SK-N-SH treated with all-trans-retinoic acid at 6 μM for 48 hours (cell line): ENCODE results near the gene NTSR1.

ENCODE experiments used
- ATAC-seq: fragments of 200-7000 bp; cut with Tn5 transposase; 3 replicates; pipeline ENCODE4 v1.9.1; 2020; ENCODE audit warnings: mild to moderate bottlenecking, moderate library complexity
- ARNTL ChIP-seq: fragments of 450-650 bp; formaldehyde crosslinking; IDR thresholded peaks from 2 replicates; pipeline ENCODE4 v1.5.0; 2020; ENCODE audit warnings: low read depth, mild to moderate bottlenecking, moderate library complexity, borderline replicate concordance
- CREB5 ChIP-seq: fragments of 250-450 bp; sonication (Bioruptor Pico); IDR thresholded peaks from 2 replicates; pipeline ENCODE4 v1.5.1; 2020; ENCODE audit warnings: low read depth, mild to moderate bottlenecking, moderate library complexity
- CSDC2 ChIP-seq: fragments of 250-450 bp; sonication (Bioruptor Pico); IDR thresholded peaks from 2 replicates; pipeline ENCODE4 v1.5.0; 2020; ENCODE audit warnings: mild to moderate bottlenecking, moderate library complexity
- CSRNP3 ChIP-seq: fragments of 250-450 bp; sonication (Bioruptor Pico); IDR thresholded peaks from 2 replicates; pipeline ENCODE4 v1.5.1; 2021; ENCODE audit warnings: mild to moderate bottlenecking, moderate library complexity
- ESRRG ChIP-seq: fragments of 250-450 bp; sonication (Bioruptor Pico); IDR thresholded peaks from 2 replicates; pipeline ENCODE4 v1.6.1; 2021; ENCODE audit warnings: mild to moderate bottlenecking
- GLIS3 ChIP-seq: fragments of 250-450 bp; sonication (Bioruptor Pico); IDR thresholded peaks from 2 replicates; pipeline ENCODE4 v1.5.0; 2020; ENCODE audit warnings: mild to moderate bottlenecking, moderate library complexity
- ISL1 ChIP-seq: fragments of 250-450 bp; sonication (Bioruptor Pico); IDR thresholded peaks from 2 replicates; pipeline ENCODE4 v2.1.2; 2022; ENCODE audit warnings: mild to moderate bottlenecking, moderate library complexity
- OSR1 ChIP-seq: fragments of 250-450 bp; sonication (Bioruptor Pico); IDR thresholded peaks from 2 replicates; pipeline ENCODE4 v1.8.0; 2022; ENCODE audit warnings: moderate library complexity, mild to moderate bottlenecking, inconsistent platforms
- PATZ1 ChIP-seq: fragments of 250-450 bp; sonication (Bioruptor Pico); IDR thresholded peaks from 2 replicates; pipeline ENCODE4 v1.8.0; 2020; ENCODE audit warnings: mild to moderate bottlenecking, moderate library complexity, borderline replicate concordance
- POU6F1 ChIP-seq: fragments of 250-450 bp; sonication (Bioruptor Pico); IDR thresholded peaks from 2 replicates; pipeline ENCODE4 v1.8.0; 2021; ENCODE audit warnings: low read depth, mild to moderate bottlenecking, moderate library complexity, borderline replicate concordance
- PPARA ChIP-seq: fragments of 250-450 bp; sonication (Bioruptor Pico); IDR thresholded peaks from 2 replicates; pipeline ENCODE4 v1.5.0; 2020; ENCODE audit warnings: mild to moderate bottlenecking, borderline replicate concordance
- RARB ChIP-seq: fragments of 250-450 bp; sonication (Bioruptor Pico); IDR thresholded peaks from 2 replicates; pipeline ENCODE4 v1.8.0; 2021; ENCODE audit warnings: mild to moderate bottlenecking, moderate library complexity
- SNAI2 ChIP-seq: fragments of 250-450 bp; sonication (Bioruptor Pico); IDR thresholded peaks from 2 replicates; pipeline ENCODE4 v1.5.0; 2020; ENCODE audit warnings: mild to moderate bottlenecking, moderate library complexity
- TCF4 ChIP-seq: fragments of 250-450 bp; sonication (Bioruptor Pico); IDR thresholded peaks from 2 replicates; pipeline ENCODE4 v1.8.0; 2021; ENCODE audit warnings: mild to moderate bottlenecking, moderate library complexity, borderline replicate concordance
- TOX ChIP-seq: fragments of 250-450 bp; sonication (Bioruptor Pico); IDR thresholded peaks from 2 replicates; pipeline ENCODE4 v1.8.0; 2021; ENCODE audit warnings: mild to moderate bottlenecking, moderate library complexity, borderline replicate concordance
- TSHZ2 ChIP-seq: fragments of 250-450 bp; sonication (Bioruptor Pico); IDR thresholded peaks from 2 replicates; pipeline ENCODE4 v1.5.0; 2020; ENCODE audit warnings: mild to moderate bottlenecking, moderate library complexity
- ZC3H10 ChIP-seq: fragments of 250-450 bp; sonication (Bioruptor Pico); IDR thresholded peaks from 2 replicates; pipeline ENCODE4 v1.5.1; 2021; ENCODE audit warnings: mild to moderate bottlenecking, moderate library complexity
- ZFP3 ChIP-seq: fragments of 250-450 bp; sonication (Bioruptor Pico); IDR thresholded peaks from 2 replicates; pipeline ENCODE4 v1.5.0; 2020; ENCODE audit warnings: mild to moderate bottlenecking, moderate library complexity
- ZFP30 ChIP-seq: fragments of 450-650 bp; formaldehyde crosslinking; IDR thresholded peaks from 2 replicates; pipeline ENCODE4 v1.5.0; 2022; ENCODE audit warnings: mild to moderate bottlenecking, moderate library complexity
- ZNF565 ChIP-seq: fragments of 450-650 bp; formaldehyde crosslinking; conservative IDR thresholded peaks from 2 replicates; pipeline ENCODE4 v1.5.0; 2020; ENCODE audit warnings: low read depth, mild to moderate bottlenecking, moderate library complexity
- ZNF70 ChIP-seq: fragments of 450-650 bp; formaldehyde crosslinking; IDR thresholded peaks from 2 replicates; pipeline ENCODE4 v1.5.0; 2020; ENCODE audit warnings: mild to moderate bottlenecking, moderate library complexity
- ZNF8 ChIP-seq: fragments of 450-650 bp; formaldehyde crosslinking; IDR thresholded peaks from 2 replicates; pipeline ENCODE4 v1.5.0; 2020; ENCODE audit warnings: mild to moderate bottlenecking, moderate library complexity

NTSR1 gene

GRCh38 chr20:62663145-62664018 lies 45.3 kb upstream of the NTSR1 start:
- no peak for ATAC-seq
- TF ChIP-seq ZNF8 (CRISPR knock-in tag): no peak
- TF ChIP-seq TCF4 (CRISPR knock-in tag): no peak
- no peak for TF ChIP-seq RARB (CRISPR knock-in tag)
- no peak for TF ChIP-seq PPARA (CRISPR knock-in tag)
- TF ChIP-seq ZNF70 (CRISPR knock-in tag): no peak
- no peak for TF ChIP-seq ARNTL
- TF ChIP-seq OSR1 (CRISPR knock-in tag): no peak
- no peak for TF ChIP-seq CREB5
- no peak for TF ChIP-seq ZNF565 (CRISPR knock-in tag)
- no peak for TF ChIP-seq TSHZ2 (CRISPR knock-in tag)
- TF ChIP-seq CSDC2 (CRISPR knock-in tag): no peak
- TF ChIP-seq SNAI2 (CRISPR knock-in tag): no peak
- TF ChIP-seq ZFP3 (CRISPR knock-in tag): no peak

GRCh38 chr20:62664019-62664971 lies 44.3 kb upstream of the NTSR1 start:
- ATAC-seq: no peak
- TF ChIP-seq CSRNP3 (CRISPR knock-in tag) (no peak), ARNTL (no peak)

GRCh38 chr20:62665153-62665754 lies 43.4 kb upstream of the NTSR1 start:
- no peak for ATAC-seq
- TF ChIP-seq ZNF8 (CRISPR knock-in tag) (no peak), OSR1 (CRISPR knock-in tag) (no peak), CSDC2 (CRISPR knock-in tag) (no peak), CSRNP3 (CRISPR knock-in tag) (no peak), CREB5 (no peak), ESRRG (no peak), TCF4 (CRISPR knock-in tag) (no peak), ZC3H10 (no peak), ARNTL (no peak), POU6F1 (CRISPR knock-in tag) (no peak), ZFP3 (CRISPR knock-in tag) (no peak), ZFP30 (CRISPR knock-in tag) (no peak), PPARA (CRISPR knock-in tag) (no peak), ISL1 (CRISPR knock-in tag) (no peak), SNAI2 (CRISPR knock-in tag) (no peak), TOX (CRISPR knock-in tag) (no peak), PATZ1 (no peak), GLIS3 (CRISPR knock-in tag) (no peak)
